ENCODE data around the gene HOXA13. TPM values are rescaled to one million over a fixed set of nuclear protein-coding genes. Genes with fewer than 3 reads are reported as not detected.

The HOXA13 gene
- total RNA-seq, 4 donors from 2014 or later: not detected

- H3K27me3 ChIP-seq: peaks cover 81% of the 10 kb centered on the region
- H3K27ac ChIP-seq: no peak overlapping the region
- H3K4me1 ChIP-seq: peaks cover 16 to 35% of the 10 kb centered on the region in 2 donors
- no peaks in the 10 kb centered on the region for H3K36me3 ChIP-seq
- no peak for DNase-seq
- no peaks in the 10 kb centered on the region for H3K9me3 ChIP-seq
- 19 to 21% methylated on average over 15 of the region's 15 CpGs for WGBS, 2 donors
- H3K4me3 ChIP-seq (replicated peaks in 1 of 3): no peak overlapping the region
- intact Hi-C loops (cut with DNase I): loop anchor here (10.0 kb wide), 1 partner anchor 904 kb away; no protein-coding TSS in a partner anchor
- TF ChIP-seq, protein P1, sequence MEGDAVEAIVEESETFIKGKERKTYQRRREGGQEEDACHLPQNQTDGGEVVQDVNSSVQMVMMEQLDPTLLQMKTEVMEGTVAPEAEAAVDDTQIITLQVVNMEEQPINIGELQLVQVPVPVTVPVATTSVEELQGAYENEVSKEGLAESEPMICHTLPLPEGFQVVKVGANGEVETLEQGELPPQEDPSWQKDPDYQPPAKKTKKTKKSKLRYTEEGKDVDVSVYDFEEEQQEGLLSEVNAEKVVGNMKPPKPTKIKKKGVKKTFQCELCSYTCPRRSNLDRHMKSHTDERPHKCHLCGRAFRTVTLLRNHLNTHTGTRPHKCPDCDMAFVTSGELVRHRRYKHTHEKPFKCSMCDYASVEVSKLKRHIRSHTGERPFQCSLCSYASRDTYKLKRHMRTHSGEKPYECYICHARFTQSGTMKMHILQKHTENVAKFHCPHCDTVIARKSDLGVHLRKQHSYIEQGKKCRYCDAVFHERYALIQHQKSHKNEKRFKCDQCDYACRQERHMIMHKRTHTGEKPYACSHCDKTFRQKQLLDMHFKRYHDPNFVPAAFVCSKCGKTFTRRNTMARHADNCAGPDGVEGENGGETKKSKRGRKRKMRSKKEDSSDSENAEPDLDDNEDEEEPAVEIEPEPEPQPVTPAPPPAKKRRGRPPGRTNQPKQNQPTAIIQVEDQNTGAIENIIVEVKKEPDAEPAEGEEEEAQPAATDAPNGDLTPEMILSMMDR (IDR thresholded peaks at IDR 0.05): no peak
- TF ChIP-seq POLR2A (IDR thresholded peaks at IDR 0.05): no peak
These were observed 8.6 kb downstream of the HOXA13 start for GRCh38 chr7:27191161-27191731.

- H3K9me3 ChIP-seq: no peaks in the 10 kb centered on the region
- peaks cover 16 to 35% of the 10 kb centered on the region in 2 donors for H3K4me1 ChIP-seq
These were observed 9.7 kb downstream of the HOXA13 start for GRCh38 chr7:27189997-27190748.

GRCh38 chr7:27189295-27189996 is 10.4 kb downstream of the HOXA13 start:
- no peak for TF ChIP-seq POLR2A (IDR thresholded peaks at IDR 0.05)
- TF ChIP-seq, protein P1 (IDR thresholded peaks at IDR 0.05): no peak
- WGBS, 2 donors: 6 to 16% methylated on average over 4 to 21 of the region's 22 CpGs
- H3K4me1 ChIP-seq: peaks cover 20 to 41% of the 10 kb centered on the region in 2 donors
- no peaks in the 10 kb centered on the region for H3K9me3 ChIP-seq
- DNase-seq: no peak
- H3K27ac ChIP-seq: no peak overlapping the region
- H3K4me3 ChIP-seq (replicated peaks in 1 of 3): no peak overlapping the region
- H3K36me3 ChIP-seq: no peaks in the 10 kb centered on the region
- H3K27me3 ChIP-seq: peaks cover 91% of the 10 kb centered on the region
- intact Hi-C loops (cut with DNase I): no loop called here

More at GRCh38 chr7:27189997-27190748, 9.7 kb downstream of the HOXA13 start:
- TF ChIP-seq POLR2A (IDR thresholded peaks at IDR 0.05): no peak
- no peak overlapping the region for H3K27ac ChIP-seq
- H3K27me3 ChIP-seq: peaks cover 91% of the 10 kb centered on the region
- 33 to 46% methylated on average over 7 of the region's 7 CpGs for WGBS, 2 donors
- no peaks in the 10 kb centered on the region for H3K36me3 ChIP-seq
- intact Hi-C loops (cut with DNase I): loop anchor here (10.0 kb wide), 1 partner anchor 905 kb away; no protein-coding TSS in a partner anchor
- no peak for DNase-seq
- H3K4me3 ChIP-seq (replicated peaks in 1 of 3): no peak overlapping the region

- Histone ChIP-seq H3K27ac (no peak overlapping the region), H3K36me3 (no peaks in the 10 kb centered on the region), H3K9me3 (no peaks in the 10 kb centered on the region), H3K4me3 (replicated peaks in 1 of 3) (no peak overlapping the region), H3K27me3 (peaks cover 91% of the 10 kb centered on the region), H3K4me1 (peaks cover 26 to 49% of the 10 kb centered on the region in 2 donors)
- TF ChIP-seq, protein P1 (IDR thresholded peaks at IDR 0.05): no peak
- no peak for TF ChIP-seq POLR2A (IDR thresholded peaks at IDR 0.05)
- intact Hi-C loops (cut with DNase I): no loop called here
- 7% methylated on average over 25 to 45 of the region's 49 CpGs for WGBS, 2 donors
- DNase-seq: no peak
These were observed 11.3 kb downstream of the HOXA13 start for GRCh38 chr7:27188386-27189294.
